Fibroblast of villous mesenchyme (primary cell): ENCODE results near the gene RNF222. TPM values are rescaled to one million over a fixed set of nuclear protein-coding genes. Genes with fewer than 3 reads are reported as not detected.

Source experiments
- DNase-seq: peaks from one replicate; pipeline ENCODE4 v3.0.0-alpha.2; 2010; ENCODE audit warnings: low read depth
- H3K4me3 ChIP-seq: 2 replicates; pipeline ENCODE4 v1.5.1; 2011; ENCODE audit warnings: low read depth, mild to moderate bottlenecking, low read length
- CTCF ChIP-seq: IDR thresholded peaks from 2 replicates; pipeline ENCODE4 v1.5.1; 2012; ENCODE audit warnings: low read depth, mild to moderate bottlenecking, low read length; ENCODE audit not compliant: insufficient read depth
- total RNA-seq: library from RNA; depleted of rRNA; stranded (reverse); fragments of >200 nt; gene quantifications from 2 replicates; pipeline ENCODE4 v1.2.3, GENCODE V29; 2012

Gene RNF222
- total RNA-seq, 1 donor, result not detected

GRCh38 chr17:8362651-8363332, 34.8 kb downstream of the RNF222 start:
- no peak overlapping the region for H3K4me3 ChIP-seq
- no peak for TF ChIP-seq CTCF
- peak; percentile 70 for DNase-seq

DNA sequence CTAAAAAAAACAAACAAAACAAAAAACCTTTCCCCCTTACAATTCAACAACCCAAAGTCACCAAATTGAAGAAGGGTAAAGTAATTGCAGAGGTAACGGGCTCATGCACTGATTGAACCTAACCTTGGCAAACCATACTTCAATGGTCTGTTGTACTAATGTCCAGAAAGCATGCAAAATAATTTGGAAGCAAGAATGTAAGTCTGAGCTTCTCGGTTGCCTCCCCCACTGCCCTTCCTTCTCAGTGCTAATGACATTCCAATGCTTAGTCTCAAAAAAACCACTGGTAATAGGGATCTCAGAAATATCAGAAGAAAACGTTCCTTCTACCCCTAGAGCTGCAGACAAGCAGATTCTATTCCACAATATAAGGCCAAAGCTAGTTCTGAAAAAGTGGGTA, 36.9 kb downstream of the RNF222 start:
- peak; percentile 42 for DNase-seq

GRCh38 chr17:8360260-8360659, 37.4 kb downstream of the RNF222 start:
- no peak for TF ChIP-seq CTCF
- H3K4me3 ChIP-seq, result peak overlapping the region; percentile 17
- DNase-seq, result peak; percentile 68

More for the DNA sequence above, 36.9 kb downstream of the RNF222 start:
- no peak for TF ChIP-seq CTCF
- no peak overlapping the region for H3K4me3 ChIP-seq

DNA sequence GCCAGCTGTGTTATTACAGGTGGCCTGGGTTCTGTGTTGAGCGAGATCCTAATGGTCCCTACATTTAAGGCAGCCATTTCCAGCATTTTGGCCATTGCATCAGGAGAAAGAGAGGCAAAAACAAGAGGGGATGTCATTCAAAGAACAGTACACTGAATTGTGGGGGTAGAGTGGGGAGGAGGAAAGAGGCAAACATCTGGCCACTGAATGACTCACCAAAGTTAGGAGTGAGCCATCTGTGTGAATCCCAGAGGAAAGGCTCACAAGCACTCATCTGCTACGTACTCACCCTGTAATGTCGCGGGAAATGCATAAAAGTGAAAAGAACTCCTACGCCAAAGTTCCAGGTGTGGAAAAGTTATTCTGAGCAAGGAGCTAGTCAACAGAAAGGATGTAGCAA, 37.9 kb downstream of the RNF222 start:
- DNase-seq, result peak; percentile 93
- no peak for TF ChIP-seq CTCF
- peak overlapping the region; percentile 17 for H3K4me3 ChIP-seq

DNA sequence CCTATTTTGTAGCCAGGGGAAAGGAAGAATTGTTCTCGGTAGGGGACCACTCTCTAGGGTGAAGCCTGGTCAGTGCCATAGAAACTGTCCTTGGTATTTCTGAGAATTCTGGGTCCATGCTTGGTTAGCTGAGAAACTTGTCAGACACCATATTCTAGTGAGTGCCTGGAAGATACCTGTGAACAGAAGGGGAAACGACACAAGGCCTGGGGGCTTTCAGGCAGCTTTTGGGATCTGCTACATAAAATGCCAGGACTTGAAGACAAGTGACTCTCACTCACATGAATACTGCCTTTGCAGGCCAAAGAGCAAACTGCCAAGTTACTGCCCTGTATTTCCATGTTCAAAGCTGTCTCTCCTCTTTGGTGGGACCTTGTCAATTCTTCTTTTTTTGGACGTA, 39.7 kb downstream of the RNF222 start:
- DNase-seq, result no peak
- no peak for TF ChIP-seq CTCF

DNA sequence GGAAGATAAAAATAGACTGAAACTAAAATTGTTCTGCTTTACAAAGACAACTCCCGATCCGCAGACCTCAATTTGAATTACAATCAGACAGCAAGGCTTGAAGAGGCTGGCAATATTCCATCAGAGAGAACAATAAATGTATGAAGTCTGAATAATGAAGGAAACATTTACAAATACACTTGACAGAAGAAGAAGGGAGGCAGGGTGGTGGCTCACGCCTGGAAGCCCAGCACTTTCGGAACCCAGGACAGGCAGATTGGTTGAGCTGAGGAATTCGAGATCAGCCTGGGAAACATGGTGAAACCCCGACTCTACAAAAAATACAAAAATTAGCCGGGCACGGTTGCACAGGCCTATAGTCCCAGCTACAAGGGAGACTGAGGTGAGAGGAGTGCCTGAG, 43.4 kb downstream of the RNF222 start:
- no peak for DNase-seq
- TF ChIP-seq CTCF, result no peak
- H3K4me3 ChIP-seq, result no peak overlapping the region

More for the DNA sequence above, 39.7 kb downstream of the RNF222 start:
- H3K4me3 ChIP-seq, result no peak overlapping the region

GRCh38 chr17:8353736-8354135, 43.9 kb downstream of the RNF222 start:
- no peak for TF ChIP-seq CTCF
- H3K4me3 ChIP-seq, result no peak overlapping the region
- no peak for DNase-seq
